A549 (cell line): ENCODE measurements around the gene MYMK. TPM values are rescaled to one million over a fixed set of nuclear protein-coding genes. Genes with fewer than 3 reads are reported as not detected.

Experiments
- ATAC-seq, 2 experiments: fragments of 200-7000 bp in 1 of 2; fragments of >200 bp in 1 of 2; cut with Nextera tagmentation in 1 of 2; cut with Tn5 transposase in 1 of 2; 3 replicates each; pipeline versions ENCODE4 v1.8.0 to v1.9.1; 2018 to 2020; ENCODE audit warnings: mild to moderate bottlenecking in 1 of 2, moderate library complexity in 1 of 2
- CTCF ChIA-PET: fragments of 300-600 bp; sonication (Branson Sonifier 250); formaldehyde crosslinking; extraction: SDS; loops from one replicate; lab custom pipeline; 2021; ENCODE audit warnings: antibody characterized with exemption, inconsistent platforms; lab: Yijun Ruan, JAX
- POLR2A ChIA-PET: fragments of 350-600 bp; formaldehyde crosslinking; extraction: SDS; loops from one replicate; lab custom pipeline; 2021; ENCODE audit warnings: antibody characterized with exemption, inconsistent platforms; lab: Yijun Ruan, JAX
- DNase-seq, 2 experiments: peaks; one replicate each; pipeline versions ENCODE4 v3.0.0 to v3.0.0-alpha.2; 2011 to 2016; ENCODE audit warnings: low read depth in 1 of 2, low spot score in 1 of 2
- FAIRE-seq: peaks from 2 replicates; lab custom pipeline; 2011; peaks lifted over from hg19 to GRCh38; lab: Jason Lieb, UNC
- H3K27ac ChIP-seq, 2 experiments: fragments of >200 bp; sonication (Bioruptor Twin); formaldehyde crosslinking; 3 replicates each; pipeline ENCODE4 v1.5.1; 2016 to 2017
- H3K4me1 ChIP-seq: fragments of >200 bp; sonication (Bioruptor Twin); formaldehyde crosslinking; 3 replicates; pipeline ENCODE4 v1.6.1; 2016
- H3K4me2 ChIP-seq: fragments of >200 bp; sonication (Bioruptor Twin); formaldehyde crosslinking; 3 replicates; pipeline ENCODE4 v1.6.1; 2016
- H3K4me3 ChIP-seq: fragments of >200 bp; sonication (Bioruptor Twin); formaldehyde crosslinking; 3 replicates; pipeline ENCODE4 v1.5.1; 2016
- H3K9me3 ChIP-seq: fragments of >200 bp; sonication (Bioruptor Twin); formaldehyde crosslinking; 3 replicates; pipeline ENCODE4 v1.6.1; 2016
- CBX8 ChIP-seq: fragments of 200-600 bp; sonication (generic); IDR thresholded peaks from 2 replicates; pipeline ENCODE4 v1.6.1; 2016
- EHMT2 ChIP-seq: fragments of 200-600 bp; sonication (generic); IDR thresholded peaks from 2 replicates; pipeline ENCODE4 v1.6.1; 2016; ENCODE audit warnings: antibody characterized with exemption, low read depth, mild to moderate bottlenecking, moderate library complexity
- ELK1 ChIP-seq: fragments of 150-350 bp; IDR thresholded peaks from 2 replicates; pipeline ENCODE4 v1.6.1; 2014; ENCODE audit warnings: low read depth, mild to moderate bottlenecking, low read length
- EP300 ChIP-seq, 2 experiments: fragments of >200 bp; sonication (Bioruptor Twin); formaldehyde crosslinking; IDR thresholded peaks; 2 replicates in 1 of 2; 3 replicates in 1 of 2; pipeline ENCODE4 v1.6.1; 2016 to 2017
- FOXS1 ChIP-seq: fragments of 250-450 bp; sonication (Bioruptor Pico); IDR thresholded peaks from 2 replicates; pipeline ENCODE4 v1.5.0; 2020; ENCODE audit warnings: mild to moderate bottlenecking, moderate library complexity
- GATA3 ChIP-seq: IDR thresholded peaks from 2 replicates; pipeline ENCODE4 v1.6.1; 2012; ENCODE audit warnings: borderline replicate concordance
- HOXB13 ChIP-seq: fragments of 250-450 bp; sonication (Bioruptor Pico); IDR thresholded peaks from 2 replicates; pipeline ENCODE4 v1.5.0; 2020; ENCODE audit warnings: low read depth, mild to moderate bottlenecking, moderate library complexity
- JUN ChIP-seq, 2 experiments: fragments of >200 bp; sonication (Bioruptor Twin); formaldehyde crosslinking; IDR thresholded peaks; 2 replicates in 1 of 2; 3 replicates in 1 of 2; pipeline ENCODE4 v1.6.1; 2016 to 2017
- JUNB ChIP-seq: fragments of >200 bp; sonication (Bioruptor Twin); formaldehyde crosslinking; IDR thresholded peaks from 2 replicates; pipeline ENCODE4 v1.6.1; 2016
- KDM1A ChIP-seq: fragments of 200-600 bp; sonication (generic); IDR thresholded peaks from 2 replicates; pipeline ENCODE4 v1.6.1; 2016; ENCODE audit warnings: low read depth, mild to moderate bottlenecking
- MAZ ChIP-seq: fragments of 150-350 bp; IDR thresholded peaks from 2 replicates; pipeline ENCODE4 v1.6.1; 2014; ENCODE audit warnings: antibody characterized with exemption, low read depth, low read length, borderline replicate concordance
- NPAS2 ChIP-seq: fragments of 250-450 bp; sonication (Bioruptor Pico); IDR thresholded peaks from 2 replicates; pipeline ENCODE4 v1.8.0; 2022; ENCODE audit warnings: mild to moderate bottlenecking, moderate library complexity, borderline replicate concordance
- POLR2A ChIP-seq: IDR thresholded peaks from 2 replicates; pipeline ENCODE4 v1.6.1; 2012; ENCODE audit warnings: mild to moderate bottlenecking, low read length
- RAD21 ChIP-seq, 2 experiments: fragments of >200 bp in 1 of 2; sonication (Bioruptor Twin) in 1 of 2; formaldehyde crosslinking in 1 of 2; IDR thresholded peaks in 1 of 2; conservative IDR thresholded peaks in 1 of 2; 2 replicates in 1 of 2; 3 replicates in 1 of 2; pipeline ENCODE4 v1.6.1; 2012 to 2018; ENCODE audit warnings: inconsistent platforms in 1 of 2
- RCOR1 ChIP-seq: fragments of 150-350 bp; IDR thresholded peaks from 2 replicates; pipeline ENCODE4 v1.6.1; 2014; ENCODE audit warnings: antibody characterized with exemption, low read length, low read depth
- SMC3 ChIP-seq: fragments of >200 bp; sonication (Bioruptor Twin); formaldehyde crosslinking; IDR thresholded peaks from 3 replicates; pipeline ENCODE4 v1.6.1; 2018; ENCODE audit warnings: inconsistent platforms
- TFCP2L1 ChIP-seq: fragments of 250-450 bp; sonication (Bioruptor Pico); IDR thresholded peaks from 2 replicates; pipeline ENCODE4 v1.5.0; 2021; ENCODE audit warnings: mild to moderate bottlenecking
- ZC3H11A ChIP-seq: fragments of 450-650 bp; IDR thresholded peaks from 2 replicates; pipeline ENCODE4 v1.6.1; 2014; ENCODE audit warnings: antibody characterized with exemption, mild to moderate bottlenecking
- ZFP36 ChIP-seq: fragments of 450-650 bp; IDR thresholded peaks from 2 replicates; pipeline ENCODE4 v1.6.1; 2014; ENCODE audit warnings: borderline replicate concordance; ENCODE audit not compliant: partially characterized antibody
- WGBS: methylation state at CpG from one replicate; pipeline ENCODE4 v1.1.6; 2017; ENCODE audit errors: missing lambda C conversion rate; 5-methylcytosine and 5-hydroxymethylcytosine counted together
- polyA plus RNA-seq, 4 experiments: library from polyadenylated mRNA; depleted of rRNA in 3 of 4; stranded (reverse); fragments of >200 nt; fragmentation: RNase III in 1 of 4; extraction: RNeasy Plus Mini Kit Qiagen cat#74134 plus additional on column Dnase treatment in 1 of 4; gene quantifications; 2 replicates in 3 of 4; 3 replicates in 1 of 4; pipeline ENCODE4 v1.2.3, GENCODE V29; 2011 to 2017
- TF ChIP-seq, protein P1 (sequence below): fragments of 450-650 bp; IDR thresholded peaks from 2 replicates; pipeline ENCODE4 v1.6.1; 2014; ENCODE audit warnings: antibody characterized with exemption
- TF ChIP-seq, protein P2 (sequence below): fragments of >200 bp; sonication (Bioruptor Twin); formaldehyde crosslinking; IDR thresholded peaks from 3 replicates; pipeline ENCODE4 v1.5.1; 2016
- TF ChIP-seq, protein P3 (sequence below): fragments of >200 bp; sonication (Bioruptor Twin); formaldehyde crosslinking; IDR thresholded peaks from 3 replicates; pipeline ENCODE4 v1.6.1; 2016

Gene MYMK
- polyA plus RNA-seq, 2 of the 4 experiments (the other 2 are of a cell fraction): not detected

- TF ChIP-seq TFCP2L1 (CRISPR knock-in tag) (no peak), NPAS2 (no peak)
- TF ChIP-seq, protein P1, sequence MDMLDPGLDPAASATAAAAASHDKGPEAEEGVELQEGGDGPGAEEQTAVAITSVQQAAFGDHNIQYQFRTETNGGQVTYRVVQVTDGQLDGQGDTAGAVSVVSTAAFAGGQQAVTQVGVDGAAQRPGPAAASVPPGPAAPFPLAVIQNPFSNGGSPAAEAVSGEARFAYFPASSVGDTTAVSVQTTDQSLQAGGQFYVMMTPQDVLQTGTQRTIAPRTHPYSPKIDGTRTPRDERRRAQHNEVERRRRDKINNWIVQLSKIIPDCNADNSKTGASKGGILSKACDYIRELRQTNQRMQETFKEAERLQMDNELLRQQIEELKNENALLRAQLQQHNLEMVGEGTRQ: no peak
- Histone ChIP-seq H3K9me3 (no peaks in the 10 kb centered on the region), H3K4me1 (peaks cover 6% of the 10 kb centered on the region; the same call in 1 of the 3 replicates), H3K4me2 (no peak overlapping the region), H3K4me3 (no peak overlapping the region), H3K27ac (no peak overlapping the region)
- ChIA-PET CTCF (interaction anchor here (1.5 kb wide), 1 partner anchor 14 kb away, joined by 4 read pairs; no protein-coding TSS in a partner anchor), POLR2A (no interaction called here)
- ATAC-seq (no peak), FAIRE-seq (no peak), DNase-seq (no peak)
- WGBS: 17% methylated on average over 2 of the region's 17 CpGs
Observed at GRCh38 chr9:133566817-133567216, 42.1 kb upstream of the MYMK start.

DNA sequence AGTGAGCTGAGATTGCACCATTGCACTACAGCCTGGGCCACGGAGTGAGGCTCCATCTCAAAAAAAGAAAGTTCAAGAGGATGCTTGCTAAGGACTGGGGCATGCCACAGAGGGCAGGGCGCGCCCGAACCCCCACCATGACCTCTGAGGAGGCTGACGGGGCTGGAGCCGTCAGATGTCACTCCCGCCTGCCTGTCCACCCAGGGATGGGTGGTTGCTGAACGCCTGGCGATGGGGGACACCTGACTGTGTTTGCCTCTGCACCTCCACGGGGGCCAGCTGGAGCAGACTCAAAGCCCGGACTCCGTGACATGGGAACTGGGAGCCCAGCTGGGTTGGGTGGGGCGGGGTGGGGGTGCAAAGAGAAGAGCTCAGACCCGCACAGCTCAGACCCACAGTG lies 41.6 kb upstream of the MYMK start:
- TF ChIP-seq, protein P2, sequence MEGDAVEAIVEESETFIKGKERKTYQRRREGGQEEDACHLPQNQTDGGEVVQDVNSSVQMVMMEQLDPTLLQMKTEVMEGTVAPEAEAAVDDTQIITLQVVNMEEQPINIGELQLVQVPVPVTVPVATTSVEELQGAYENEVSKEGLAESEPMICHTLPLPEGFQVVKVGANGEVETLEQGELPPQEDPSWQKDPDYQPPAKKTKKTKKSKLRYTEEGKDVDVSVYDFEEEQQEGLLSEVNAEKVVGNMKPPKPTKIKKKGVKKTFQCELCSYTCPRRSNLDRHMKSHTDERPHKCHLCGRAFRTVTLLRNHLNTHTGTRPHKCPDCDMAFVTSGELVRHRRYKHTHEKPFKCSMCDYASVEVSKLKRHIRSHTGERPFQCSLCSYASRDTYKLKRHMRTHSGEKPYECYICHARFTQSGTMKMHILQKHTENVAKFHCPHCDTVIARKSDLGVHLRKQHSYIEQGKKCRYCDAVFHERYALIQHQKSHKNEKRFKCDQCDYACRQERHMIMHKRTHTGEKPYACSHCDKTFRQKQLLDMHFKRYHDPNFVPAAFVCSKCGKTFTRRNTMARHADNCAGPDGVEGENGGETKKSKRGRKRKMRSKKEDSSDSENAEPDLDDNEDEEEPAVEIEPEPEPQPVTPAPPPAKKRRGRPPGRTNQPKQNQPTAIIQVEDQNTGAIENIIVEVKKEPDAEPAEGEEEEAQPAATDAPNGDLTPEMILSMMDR: no peak
- TF ChIP-seq POLR2A (no peak), KDM1A (no peak), NPAS2 (no peak), GATA3 (no peak), EHMT2 (no peak), SMC3 (no peak), JUNB (no peak), CBX8 (no peak), ZC3H11A (no peak), MAZ (no peak), EP300 (IDR thresholded peaks at IDR 0.05) (no peak), FOXS1 (CRISPR knock-in tag) (no peak), ZFP36 (no peak), HOXB13 (CRISPR knock-in tag) (no peak), ELK1 (no peak), RAD21 (conservative IDR thresholded peaks at IDR 0.05 in 1 of 2, IDR thresholded peaks at IDR 0.05 in 1 of 2) (no peak), JUN (IDR thresholded peaks at IDR 0.05) (no peak), RCOR1 (no peak)
- TF ChIP-seq, protein P3, sequence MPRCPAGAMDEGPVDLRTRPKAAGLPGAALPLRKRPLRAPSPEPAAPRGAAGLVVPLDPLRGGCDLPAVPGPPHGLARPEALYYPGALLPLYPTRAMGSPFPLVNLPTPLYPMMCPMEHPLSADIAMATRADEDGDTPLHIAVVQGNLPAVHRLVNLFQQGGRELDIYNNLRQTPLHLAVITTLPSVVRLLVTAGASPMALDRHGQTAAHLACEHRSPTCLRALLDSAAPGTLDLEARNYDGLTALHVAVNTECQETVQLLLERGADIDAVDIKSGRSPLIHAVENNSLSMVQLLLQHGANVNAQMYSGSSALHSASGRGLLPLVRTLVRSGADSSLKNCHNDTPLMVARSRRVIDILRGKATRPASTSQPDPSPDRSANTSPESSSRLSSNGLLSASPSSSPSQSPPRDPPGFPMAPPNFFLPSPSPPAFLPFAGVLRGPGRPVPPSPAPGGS: no peak
- Histone ChIP-seq H3K4me3 (no peak overlapping the region), H3K4me1 (peaks cover 6% of the 10 kb centered on the region; the same call in 1 of the 3 replicates), H3K27ac (no peak overlapping the region), H3K4me2 (no peak overlapping the region), H3K9me3 (no peaks in the 10 kb centered on the region)
- ChIA-PET CTCF (interaction anchor here (1.5 kb wide), 1 partner anchor 14 kb away, joined by 4 read pairs; no protein-coding TSS in a partner anchor), POLR2A (no interaction called here)
- WGBS: 85% methylated on average over 10 of the region's 14 CpGs
- FAIRE-seq (no peak), DNase-seq (no peak), ATAC-seq (no peak)
